ENCODE results near the gene THSD4.
"Not testable (repeated sequence)": the region's sequence is repeated elsewhere in the genome, so short reads cannot be mapped to it uniquely, and the experiment has no call there.

THSD4 gene

DNA sequence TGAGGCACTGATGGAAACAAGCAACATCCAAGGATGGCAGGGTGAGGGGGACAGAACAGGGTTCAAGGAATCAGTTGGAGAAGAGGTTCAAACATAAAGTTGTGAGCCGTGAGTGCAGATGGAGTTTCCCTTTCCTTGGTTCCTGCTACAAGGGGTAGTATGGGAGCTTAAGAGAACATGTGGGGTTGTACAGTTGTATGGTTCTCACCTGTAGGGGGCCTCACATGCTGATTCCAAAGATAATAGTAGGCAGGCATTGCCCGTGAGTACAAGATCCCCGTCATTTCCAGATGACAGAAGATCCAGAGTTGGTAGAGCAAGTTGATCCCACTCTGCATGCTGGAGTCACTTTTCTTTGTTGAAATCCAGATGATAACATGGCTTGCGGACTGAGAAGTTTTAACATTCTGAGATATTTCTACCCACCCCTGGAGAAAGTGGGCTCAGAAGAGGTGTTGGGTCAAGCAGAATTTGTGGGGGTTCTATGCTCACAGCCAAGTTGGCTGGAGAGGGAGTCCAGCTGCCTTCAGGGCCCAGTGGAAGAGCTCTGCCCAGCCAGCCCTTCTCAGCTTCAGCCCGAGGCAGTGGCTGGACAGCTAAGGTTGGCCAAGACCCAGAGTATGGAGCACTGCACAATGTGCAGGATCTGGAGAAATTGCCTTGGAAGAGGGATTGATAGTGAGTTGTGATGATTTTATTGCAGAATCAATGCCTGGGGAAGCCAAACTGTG is 141.8 kb downstream of the THSD4 start:
- no peak for DNase-seq (ENCODE audit: low read depth in 2 of 2)

DNA sequence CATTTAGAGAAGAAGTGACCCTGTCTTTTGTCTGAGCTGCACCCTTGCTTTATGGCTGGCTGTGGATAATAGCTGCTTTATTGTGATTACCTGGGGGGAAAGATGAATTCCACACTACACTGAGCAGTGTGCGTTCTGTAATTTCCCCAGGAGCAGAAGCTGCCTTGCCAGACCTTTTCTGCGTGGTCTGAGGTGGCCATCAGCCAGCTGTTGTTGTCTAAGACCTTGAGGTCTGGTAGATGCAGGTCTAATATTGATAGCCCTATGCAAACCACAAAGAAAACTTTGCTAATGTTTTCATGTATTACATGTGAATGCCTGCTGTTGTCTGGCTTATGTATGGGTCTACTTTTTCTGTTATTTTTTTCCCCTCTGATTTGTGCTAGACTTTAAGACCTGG is 144.6 kb downstream of the THSD4 start:
- no peak for DNase-seq (ENCODE audit: low read depth in 2 of 2)

DNA sequence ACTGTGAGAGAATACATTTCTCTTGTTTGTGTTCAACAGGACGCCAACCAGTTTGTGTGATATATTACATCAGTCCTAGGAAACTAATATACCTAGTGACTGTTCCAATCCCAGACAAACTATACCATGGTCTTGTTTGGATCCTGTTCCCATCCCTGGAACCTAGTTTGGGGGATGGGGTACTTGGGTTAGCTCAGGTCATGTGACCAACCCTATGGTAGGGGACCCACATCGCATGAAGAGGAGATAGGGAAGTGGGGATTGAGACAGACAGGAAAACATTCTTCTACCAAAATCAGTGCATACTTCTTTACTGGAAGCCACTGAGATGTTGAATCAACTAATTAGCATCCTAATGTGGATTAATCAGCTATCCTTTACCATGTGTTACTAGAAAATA is 146.1 kb downstream of the THSD4 start:
- no peak for DNase-seq (ENCODE audit: low read depth in 2 of 2)

DNA sequence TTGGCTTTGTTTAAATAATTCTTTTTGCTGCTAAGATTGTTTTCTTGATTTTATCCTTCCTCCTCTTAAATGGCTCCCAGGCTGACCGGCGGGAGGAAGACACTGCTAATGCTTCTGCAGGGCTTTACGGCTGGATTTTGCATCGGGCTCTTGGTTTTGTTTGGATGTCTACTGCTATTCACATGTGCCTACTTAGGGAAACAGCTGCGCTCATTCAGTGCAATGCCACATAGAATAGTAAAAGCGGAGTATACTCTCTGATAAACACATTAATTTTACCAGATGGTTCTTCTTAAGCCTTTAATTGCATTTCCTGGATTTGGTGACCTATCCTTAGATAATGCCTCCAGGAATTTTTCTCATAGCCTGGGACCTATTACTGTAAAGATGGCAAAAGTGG is 146.6 kb downstream of the THSD4 start:
- DNase-seq (ENCODE audit: low read depth in 2 of 2): no peak

DNA sequence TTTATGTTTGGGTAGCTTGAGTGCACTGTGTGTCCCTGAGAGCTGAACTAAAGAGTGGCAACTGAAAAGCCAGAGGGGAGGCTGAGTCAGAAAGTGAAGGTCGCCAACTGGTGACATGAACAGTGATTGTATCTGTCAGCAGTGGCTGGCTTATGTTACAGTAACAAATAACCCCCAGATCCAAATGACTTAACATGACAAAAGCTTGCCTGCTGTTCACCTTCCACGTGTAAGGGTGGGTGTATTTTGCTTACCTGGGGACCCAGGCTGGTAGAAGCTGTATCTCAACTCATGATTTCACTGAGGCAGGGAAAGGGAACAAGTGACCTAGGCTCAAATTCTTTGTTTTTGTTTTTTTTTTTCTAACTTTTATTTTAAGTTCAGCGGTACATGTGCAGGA is 147.3 kb downstream of the THSD4 start:
- DNase-seq (ENCODE audit: low read depth in 2 of 2): no peak

DNA sequence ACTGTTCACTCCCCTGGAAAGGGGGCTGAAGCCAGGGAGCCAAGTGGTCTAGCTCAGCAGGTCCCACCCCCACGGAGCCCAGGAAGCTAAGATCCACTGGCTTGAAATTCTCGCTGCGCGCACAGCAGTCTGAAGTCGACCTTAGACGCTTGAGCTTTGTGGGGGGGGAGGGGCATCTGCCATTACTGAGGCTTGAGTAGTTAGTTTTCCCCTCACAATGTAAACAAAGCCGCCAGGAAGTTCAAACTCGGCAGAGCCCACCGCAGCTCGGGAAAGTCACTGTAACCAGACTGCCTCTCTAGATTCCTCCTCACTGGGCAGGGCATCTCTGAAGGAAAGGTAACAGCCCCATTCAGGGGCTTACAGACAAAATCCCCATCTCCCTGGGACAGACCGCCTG is 150.3 kb downstream of the THSD4 start:
- DNase-seq (ENCODE audit: low read depth in 2 of 2): not testable (repeated sequence)

DNA sequence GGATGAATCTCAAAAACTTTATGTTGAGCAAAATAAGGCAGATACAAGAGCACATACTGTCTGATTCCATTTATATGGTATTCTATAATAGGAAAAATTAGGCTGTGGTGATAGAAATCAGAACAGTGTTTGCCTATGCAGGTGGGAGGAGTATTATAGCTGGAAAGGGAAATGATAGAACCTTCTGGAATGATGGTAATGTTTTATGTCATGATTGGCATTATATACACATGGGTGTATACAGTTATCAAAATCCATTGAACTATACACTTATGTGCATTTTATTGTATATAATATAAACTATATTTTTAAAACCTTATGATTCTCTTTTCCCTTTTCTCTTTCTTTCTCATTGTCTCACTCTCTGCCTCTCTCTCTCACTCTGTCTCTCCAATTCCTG is 156.1 kb downstream of the THSD4 start:
- no peak for DNase-seq (ENCODE audit: low read depth in 2 of 2)

DNA sequence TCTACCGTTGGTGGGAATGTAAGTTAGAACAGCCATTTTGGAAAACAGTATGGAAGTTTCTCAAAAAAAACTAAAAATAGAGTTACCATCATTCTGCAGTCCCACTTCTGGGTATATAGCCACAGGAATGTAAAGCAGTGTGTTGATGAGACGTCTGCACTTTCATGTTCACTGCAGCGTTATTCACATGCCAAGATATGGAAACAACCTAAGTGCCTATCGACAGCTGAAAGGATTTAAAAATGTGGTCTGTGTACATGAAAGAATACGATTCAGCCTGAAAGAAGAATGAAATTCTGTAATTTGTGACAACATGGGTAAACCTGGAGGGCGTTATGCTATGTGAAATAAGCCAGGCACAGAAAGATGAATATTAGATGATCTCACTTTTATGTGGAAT is 157.7 kb downstream of the THSD4 start:
- DNase-seq (ENCODE audit: low read depth in 2 of 2): no peak

DNA sequence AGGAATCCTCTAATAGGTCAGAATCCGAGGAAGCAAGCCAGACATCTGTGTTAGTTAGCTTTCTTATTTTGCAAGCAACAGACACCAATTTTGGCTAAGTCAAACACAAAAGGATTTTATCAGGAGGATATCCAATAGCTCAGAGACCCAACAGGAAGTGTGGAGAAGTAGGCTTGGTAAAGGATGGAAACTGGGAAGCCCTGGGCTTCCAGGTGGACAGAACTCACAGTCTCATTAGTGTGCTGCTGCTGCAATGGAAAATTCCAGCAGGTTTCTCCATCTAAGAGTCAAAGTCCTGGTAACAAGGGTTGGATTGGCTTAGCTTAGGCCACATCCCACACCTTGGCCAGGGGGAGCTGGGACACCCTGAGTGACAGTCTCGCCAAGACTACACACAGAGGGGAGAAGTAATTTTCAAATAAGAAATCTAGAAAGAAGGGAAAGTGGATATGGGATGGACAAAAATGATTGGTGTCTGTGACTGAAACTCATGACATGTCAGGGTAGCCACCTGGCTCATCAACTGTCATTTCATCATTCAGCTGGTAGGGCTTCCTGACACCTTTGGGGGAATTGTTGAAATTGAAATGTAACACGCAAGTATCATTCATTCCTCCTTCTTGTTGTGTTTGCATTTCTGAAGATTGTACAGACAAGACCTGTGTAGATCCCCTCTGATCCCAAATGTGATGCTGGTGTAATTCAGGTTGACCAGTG is 158.6 kb downstream of the THSD4 start:
- no peak for DNase-seq (ENCODE audit: low read depth in 2 of 2)

DNA sequence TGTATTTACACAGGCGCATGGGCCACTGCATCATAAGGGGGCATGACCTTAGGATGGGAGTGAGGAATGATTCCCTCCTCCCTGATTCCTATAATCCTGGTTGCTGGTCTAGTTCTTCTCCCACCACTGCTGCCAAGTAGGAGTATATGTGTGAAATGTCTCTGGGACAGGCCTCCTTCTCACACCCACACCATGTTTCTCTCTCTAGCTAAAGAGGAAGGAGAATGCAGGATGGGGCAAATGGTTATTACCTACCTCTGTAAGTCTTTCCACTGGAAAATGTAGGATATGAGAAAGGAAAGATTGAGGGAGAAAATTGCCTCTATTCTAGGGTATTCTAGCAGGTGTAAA is 159.2 kb downstream of the THSD4 start:
- DNase-seq (ENCODE audit: low read depth in 2 of 2): no peak

DNA sequence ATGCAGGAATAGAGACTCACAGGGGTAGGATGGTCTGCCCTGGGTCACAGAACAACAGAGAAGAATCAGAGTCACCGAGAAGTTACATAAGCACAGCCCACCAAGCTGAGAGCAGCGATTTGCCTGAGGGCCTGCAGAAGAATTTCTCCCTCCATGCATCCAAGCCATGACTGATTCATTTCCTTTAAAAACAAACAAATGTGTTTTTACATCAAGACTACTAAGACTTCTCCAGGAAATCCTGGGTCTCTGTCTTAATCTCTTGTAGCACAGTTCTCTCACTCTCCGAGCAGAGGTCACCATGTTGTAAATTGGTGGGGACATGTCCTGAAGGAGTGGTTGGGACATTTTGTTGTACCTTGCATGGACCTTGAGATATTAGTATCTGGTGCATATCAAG is 159.8 kb downstream of the THSD4 start:
- no peak for DNase-seq (ENCODE audit: low read depth in 2 of 2)

DNA sequence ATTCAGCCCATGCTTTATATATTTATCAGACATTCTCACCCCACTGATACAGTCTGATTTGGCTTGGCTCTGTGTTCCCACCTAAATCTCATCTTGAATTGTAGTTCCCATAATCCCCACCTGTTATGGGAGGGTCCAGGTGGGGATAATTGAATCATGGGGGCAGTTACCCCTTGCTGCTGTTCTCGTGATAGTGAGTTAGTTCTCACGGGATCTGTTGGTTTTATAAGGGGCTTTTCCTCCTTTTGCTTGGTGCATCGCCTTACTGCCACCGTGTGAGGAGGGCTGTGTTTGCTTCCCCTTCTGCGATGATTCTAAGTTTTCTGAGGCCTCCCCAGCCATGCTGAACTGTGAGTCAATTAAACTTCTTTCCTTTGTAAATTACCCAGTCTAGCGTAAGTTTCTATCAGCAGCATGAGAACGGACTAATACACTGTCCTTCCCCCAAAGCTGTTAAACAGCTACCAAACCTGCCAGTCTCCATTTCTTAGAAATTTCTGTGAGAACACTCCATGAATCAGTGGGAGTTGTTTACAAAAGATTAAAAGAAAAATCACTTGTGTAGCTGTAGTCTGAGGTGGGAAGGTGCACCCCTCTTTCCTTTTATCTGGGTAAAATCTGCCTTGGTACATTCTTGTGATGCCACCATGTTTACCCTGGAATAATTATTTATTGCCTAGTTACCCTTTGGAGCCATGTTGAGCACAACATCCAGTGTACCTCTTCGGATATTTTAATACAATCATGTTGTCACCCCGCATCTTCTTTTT is 160.5 kb downstream of the THSD4 start:
- no peak for DNase-seq (ENCODE audit: low read depth in 2 of 2)

DNA sequence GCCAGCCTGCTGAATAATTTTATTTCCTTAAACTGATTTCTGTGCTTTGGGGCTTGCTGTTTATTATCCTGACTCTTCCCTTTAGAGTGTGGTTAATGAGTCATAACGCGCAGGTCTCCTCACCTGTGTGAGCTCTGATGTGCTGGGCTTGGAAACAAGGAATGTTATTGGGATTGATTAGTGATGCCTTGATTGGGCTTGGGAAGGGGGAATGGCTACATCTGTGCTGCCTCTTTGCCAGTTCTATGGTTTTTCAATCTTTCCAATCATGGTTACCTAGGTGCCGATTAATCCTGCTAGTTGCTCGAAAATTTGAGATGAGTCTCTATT is 161.0 kb downstream of the THSD4 start:
- no peak for DNase-seq (ENCODE audit: low read depth in 2 of 2)

DNA sequence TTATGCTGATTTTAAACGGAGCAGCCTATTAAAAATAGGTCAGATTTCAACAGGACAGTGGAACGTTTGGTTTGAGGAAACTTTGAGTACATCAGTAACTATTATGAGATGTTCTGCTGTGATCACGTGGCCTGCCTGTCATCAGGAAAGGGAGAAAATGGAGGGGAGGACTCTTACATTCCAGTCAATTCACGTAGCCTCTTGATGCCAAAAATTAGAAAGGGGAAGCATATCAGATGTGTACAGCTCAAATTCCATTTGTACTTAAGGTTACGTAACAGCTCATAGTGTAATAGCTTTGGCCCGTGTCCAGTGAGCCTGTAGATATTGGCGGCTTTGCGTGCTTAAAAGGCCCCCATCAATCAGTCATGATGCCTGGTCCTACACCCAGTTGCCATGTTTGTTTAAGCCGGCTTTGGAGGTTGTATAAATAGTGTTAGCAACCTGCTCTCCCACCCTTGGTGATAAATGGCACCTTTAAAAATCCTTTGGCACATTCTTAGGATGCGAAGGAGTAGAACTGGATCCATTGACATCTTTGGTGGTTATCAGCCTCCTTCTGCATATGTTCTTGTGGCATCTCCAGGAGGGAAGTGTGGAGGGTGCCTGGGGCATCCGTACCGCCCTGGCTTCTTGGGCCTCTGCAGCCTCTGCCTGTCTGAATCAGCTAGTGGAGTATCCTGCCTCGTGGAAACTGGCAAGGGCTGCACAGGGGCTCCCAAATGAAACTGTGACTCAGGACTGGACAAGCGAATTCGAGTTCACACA is 163.9 kb downstream of the THSD4 start:
- DNase-seq (ENCODE audit: low read depth in 2 of 2): no peak

DNA sequence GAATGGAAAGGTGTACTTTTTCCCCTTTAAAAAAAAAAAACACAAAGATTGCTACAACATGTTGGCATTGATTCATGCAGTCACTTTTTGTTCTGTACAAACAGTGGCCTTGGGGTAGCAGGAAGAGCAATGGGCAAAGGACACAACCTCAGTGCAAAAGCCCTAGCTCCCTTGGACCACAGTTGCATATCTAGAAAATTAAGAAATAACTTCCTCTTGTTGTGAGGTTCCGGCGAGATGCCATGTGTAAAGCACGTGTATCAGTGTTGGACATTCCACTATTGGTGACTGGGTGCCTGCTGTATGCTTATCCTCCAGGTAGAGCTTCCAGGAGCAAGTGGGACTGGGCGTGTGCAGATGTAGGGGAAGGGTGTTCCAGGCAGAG is 164.5 kb downstream of the THSD4 start:
- no peak for DNase-seq (ENCODE audit: low read depth in 2 of 2)

DNA sequence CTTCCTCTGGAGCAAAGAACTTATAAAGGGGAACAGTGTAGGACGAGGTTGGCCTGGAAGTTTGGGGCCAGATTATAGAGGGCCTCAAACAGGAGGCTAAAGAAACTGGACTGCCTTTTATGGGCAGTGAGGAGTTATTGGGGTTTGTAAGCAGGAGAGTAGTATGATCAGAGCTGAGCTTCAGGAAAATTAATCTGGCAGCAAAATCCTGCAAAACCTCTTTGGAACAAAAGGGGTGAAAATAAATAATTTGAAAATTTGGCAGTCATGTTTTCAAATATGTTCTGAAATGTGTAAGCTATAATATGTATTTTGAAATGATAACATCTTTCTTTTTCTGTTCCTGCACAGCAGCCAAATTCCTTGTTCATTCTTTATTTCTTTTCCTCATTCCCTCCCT is 164.9 kb downstream of the THSD4 start:
- DNase-seq (ENCODE audit: low read depth in 2 of 2): no peak

DNA sequence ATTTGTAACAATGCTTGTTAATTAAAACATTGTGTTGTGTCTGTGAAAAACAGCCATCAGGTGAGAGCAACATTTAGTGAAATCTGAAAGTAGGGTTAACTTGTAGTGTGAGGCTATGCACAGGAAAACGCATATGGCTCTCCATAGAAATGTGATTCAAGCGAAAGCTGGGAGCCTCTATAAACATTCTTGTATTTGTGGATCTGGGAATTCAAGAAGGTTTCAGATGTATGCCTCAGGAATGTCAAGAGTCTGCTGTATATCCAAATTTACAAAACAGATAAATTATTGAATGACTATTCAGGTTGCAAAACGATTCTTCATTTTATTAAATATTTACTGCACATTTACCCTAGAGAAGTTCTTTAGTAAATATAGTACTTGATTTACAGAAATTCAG is 166.0 kb downstream of the THSD4 start:
- DNase-seq (ENCODE audit: low read depth in 2 of 2): no peak

DNA sequence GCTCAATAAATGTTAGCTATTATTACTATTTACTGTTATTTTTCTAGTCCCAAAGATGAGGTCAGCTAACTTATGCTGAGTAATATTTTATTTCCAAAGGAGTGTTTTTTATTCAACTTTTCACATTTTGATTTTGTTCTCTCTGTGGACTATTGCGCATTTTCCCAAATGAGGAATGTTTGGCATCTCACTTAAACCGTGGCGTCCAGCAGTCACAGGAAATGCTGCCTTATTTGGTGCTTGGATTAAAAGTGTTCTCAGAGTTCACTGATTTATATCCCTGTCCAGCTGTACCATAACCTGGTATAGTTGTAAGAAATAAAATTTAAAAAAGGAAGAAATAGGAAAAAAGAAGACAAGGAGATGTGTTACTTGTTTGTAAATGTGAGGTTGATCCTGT is 166.8 kb downstream of the THSD4 start:
- DNase-seq (ENCODE audit: low read depth in 2 of 2): no peak

DNA sequence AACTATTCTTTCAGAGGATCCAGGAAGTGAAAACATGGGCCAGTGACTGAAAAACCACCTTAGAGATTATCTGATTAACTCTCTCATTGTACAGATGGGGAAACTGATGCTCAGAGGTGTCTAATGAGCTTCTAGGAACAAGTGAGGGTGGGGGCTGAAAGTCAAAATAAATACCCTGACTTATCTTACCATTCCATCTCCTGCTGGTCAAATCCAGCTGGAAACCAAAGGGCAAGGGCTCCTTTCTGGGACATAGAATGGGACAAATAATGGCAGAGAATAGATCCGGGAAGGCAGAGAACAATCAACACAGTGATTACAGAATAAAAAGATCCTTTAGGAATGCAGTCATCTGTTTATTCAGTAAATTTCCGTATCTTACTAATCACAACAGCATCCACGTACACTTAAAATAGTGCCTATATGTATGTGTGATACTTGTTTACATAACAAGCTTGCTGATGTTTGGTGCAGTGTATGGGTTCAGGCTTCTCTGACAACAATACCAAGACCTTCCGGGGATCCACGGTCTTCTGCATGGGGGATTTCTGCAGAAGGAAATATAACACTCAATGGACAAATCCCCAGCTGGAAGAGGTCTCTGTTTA is 173.2 kb downstream of the THSD4 start:
- DNase-seq (ENCODE audit: low read depth in 2 of 2): no peak

DNA sequence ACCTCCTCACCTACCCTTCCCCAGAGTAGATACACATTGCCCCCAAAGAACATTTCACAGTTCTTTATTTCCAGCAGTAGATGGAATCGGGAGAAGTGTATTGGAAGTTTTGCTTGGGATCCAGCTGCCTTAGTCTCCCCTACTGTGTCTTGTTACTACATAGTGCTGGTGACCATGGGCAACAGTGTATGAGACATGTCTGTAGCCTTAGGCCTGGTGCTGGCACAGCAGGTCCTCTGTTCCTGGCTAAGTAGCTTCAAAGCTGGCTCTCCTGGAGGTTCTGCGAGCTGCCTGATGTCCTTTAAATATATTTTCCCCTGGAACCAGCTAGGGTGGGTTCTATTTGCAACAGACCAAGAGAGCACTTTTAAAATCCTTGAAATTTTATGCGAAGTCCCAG is 174.7 kb downstream of the THSD4 start:
- no peak for DNase-seq (ENCODE audit: low read depth in 2 of 2)

DNA sequence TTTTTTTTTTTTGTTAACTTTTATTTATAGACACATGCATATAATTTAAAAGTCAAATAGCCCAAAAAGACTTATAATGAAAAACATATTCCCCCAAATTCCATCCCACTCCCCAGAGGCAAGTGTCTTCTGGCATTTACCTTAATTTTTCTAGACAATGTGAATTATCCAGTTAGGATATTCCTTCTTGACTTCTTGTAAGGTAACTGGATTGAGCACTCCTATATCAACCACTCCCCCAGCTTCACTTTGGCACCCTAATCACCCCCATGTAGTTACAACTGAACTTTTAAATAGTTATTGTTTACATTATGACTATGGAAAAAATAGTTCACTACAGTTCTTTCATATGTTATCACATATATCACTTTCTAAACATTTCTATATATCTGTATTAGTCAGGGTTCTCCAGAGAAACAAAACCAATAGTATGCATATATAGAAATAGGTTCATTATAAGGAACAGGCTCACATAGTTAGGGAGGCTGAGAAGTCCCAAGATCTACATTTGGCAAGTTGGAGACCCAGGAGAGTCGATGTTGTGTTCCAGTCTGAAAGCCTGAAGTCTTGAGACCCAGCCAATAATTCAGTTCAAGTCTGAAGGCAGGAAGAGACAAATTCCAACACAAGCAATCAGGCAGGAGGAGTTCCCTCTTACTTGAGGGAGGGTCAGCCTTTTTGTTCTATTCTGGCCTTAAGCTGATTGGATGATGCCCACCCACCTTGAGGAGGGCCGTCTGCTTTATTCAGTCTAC is 175.8 kb downstream of the THSD4 start:
- DNase-seq (ENCODE audit: low read depth in 2 of 2): no peak
